GM19438 (cell line): ENCODE data around the gene PRKG2.

Source experiments
- ATAC-seq: cut with Tn5 transposase; IDR thresholded peaks from one replicate; pipeline ENCODE4 v1.9.1; 2021; ENCODE audit warnings: low read depth; ENCODE audit not compliant: unreplicated experiment

PRKG2 gene

GRCh38 chr4:81113024-81113423, 102.0 kb downstream of the PRKG2 start:
- no peak for ATAC-seq

- no peak for ATAC-seq
Observed at GRCh38 chr4:81109356-81109755, 105.7 kb downstream of the PRKG2 start.

GRCh38 chr4:81106150-81106549, 108.9 kb downstream of the PRKG2 start:
- no peak for ATAC-seq

DNA sequence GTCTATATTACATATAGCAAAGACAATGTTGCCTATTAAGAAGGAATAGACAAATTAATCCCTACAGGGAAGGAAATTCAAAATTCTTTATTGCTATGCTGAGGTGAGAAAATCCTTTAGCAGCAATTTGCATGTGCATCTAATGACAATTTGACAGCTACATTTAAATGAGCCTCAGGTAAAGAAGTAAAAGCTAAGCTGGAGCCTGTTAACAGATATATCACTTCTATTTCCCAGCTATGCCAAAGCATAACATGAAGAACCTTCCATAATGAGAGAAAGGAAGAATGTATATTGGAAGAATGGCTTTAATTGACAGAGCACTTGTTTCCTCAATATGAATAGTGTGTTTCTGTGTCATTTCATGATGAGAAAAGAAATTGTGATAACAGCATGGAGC, 112.9 kb downstream of the PRKG2 start:
- no peak for ATAC-seq

DNA sequence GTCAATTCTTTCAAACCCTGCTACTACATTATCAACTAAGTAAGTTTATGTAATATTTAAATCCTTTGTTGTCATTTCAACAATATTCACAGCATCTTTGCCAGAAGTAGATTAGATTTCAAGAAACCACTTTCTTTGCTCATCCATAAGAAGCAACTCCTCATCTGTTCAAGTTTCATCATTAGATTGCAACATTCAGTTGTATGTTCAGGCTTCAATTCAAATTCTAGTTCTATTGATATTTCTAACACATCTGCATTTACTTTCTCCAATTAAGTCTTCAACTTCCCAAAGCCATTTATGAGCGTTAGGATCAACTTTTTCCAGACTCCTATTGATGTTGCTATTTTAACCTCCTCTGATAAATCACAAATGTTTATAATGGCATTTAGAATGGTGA, 118.5 kb downstream of the PRKG2 start:
- no peak for ATAC-seq

- no peak for ATAC-seq
Observed at GRCh38 chr4:81095389-81095788, 119.6 kb downstream of the PRKG2 start.

- no peak for ATAC-seq
Observed at GRCh38 chr4:81093720-81094401, 121.2 kb downstream of the PRKG2 start.

- ATAC-seq: no peak
Observed at GRCh38 chr4:81085979-81086378, 129.0 kb downstream of the PRKG2 start.

DNA sequence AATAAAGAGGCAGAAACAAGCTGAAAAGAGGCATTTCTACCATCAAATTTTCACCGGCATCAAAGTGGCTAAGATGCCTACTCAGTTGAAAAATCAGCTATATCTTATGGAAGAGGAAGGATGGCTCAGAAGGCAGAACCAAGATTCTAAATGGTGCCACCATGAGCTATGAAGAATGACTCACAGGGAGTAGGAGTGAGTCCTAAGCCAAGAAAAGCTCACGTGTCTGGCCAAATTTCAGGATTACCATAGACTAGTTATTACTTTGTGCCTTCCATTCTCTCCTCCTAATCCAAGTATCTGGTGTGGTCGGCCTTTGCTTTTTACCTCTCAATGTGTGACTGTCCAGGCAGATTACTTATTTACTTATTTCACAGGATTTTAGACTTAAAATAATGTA, 129.7 kb downstream of the PRKG2 start:
- no peak for ATAC-seq

DNA sequence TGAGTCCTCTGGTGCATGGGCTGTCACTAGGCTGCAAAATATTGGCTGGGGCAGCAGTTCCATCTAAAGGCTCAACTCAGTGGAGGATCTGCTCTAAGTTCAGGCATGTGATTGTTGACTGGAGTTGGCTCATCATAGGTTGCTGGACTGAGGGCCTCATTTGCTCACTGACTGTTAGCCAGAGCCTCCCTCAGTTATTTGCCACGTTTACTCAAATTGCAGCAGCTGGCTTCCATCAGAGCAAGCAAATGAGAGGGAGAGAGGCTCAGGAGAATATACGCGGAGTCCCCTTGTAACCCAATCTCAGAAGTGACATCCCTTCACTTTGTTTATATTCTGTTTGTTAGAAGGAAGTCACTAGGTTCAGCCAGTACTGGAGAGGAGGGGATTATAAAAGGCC, 130.4 kb downstream of the PRKG2 start:
- no peak for ATAC-seq

- ATAC-seq: no peak
Observed at GRCh38 chr4:81084029-81084428, 131.0 kb downstream of the PRKG2 start.

GRCh38 chr4:81081156-81081555, 133.9 kb downstream of the PRKG2 start:
- ATAC-seq: no peak

DNA sequence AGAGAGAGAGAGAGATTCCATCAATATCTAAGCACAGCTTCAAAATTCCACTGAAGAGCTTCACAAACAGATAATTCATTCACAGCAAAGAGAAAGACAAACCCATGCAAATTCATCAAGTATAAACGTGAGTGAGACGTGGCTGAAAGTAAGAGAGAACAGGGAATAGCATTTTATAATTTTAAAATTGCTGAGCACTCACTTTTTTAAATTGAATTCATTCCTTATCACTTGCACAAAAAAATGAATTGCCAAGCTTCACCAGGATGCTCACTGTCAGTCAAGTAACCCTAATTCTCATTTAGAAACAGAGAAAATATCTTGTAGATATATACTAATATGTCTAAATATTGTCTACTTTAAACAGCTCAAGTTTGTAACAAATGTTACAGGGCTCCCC, 144.0 kb downstream of the PRKG2 start:
- no peak for ATAC-seq

DNA sequence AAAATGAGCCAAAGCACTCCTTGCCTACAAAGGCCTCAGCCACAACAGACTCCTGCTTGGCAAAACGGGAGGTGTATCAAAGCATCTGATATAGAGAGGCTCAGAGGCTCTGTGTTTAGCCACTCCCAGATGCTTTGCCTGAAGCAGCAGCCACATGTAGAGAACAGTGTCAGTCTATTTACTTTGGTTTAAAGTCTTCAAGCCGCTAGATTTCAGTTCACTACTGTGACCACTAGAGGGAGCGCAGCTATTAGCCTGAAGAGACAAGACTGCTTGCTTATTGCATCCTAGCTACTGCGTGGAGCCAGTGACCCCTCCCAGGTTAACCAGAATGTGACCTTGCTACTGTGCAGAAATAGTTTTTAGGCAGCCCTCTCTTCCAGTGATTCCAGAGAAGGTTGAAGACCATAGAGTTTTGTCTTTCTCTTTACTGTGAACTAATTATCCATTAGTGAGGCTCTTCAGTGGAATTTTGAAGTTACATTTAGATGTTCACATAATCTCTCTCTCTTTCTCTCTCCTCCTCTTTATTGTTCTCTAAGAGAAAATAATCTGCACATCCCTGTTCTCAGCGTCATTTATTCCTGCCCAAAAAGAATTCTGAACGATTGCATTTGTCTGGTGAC, 145.2 kb downstream of the PRKG2 start:
- peak; percentile 98 for ATAC-seq

DNA sequence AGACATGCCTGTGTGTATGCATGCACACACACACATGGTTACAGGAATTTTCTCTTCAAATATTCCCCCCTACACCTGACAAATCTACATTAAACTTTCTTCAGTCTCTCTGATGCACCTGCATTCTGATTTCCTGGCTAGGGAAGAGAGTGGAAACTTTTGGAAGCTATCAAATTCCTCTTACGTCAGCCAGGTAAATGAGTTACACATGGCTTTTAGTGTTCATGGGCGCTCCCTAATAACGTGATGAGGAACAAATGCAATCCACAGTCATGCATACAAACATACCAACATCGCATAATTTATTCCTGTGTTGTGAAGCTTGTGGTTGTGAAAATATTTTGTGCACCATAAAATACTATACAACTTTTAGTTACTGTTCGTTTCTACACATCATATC, 149.6 kb downstream of the PRKG2 start:
- no peak for ATAC-seq

GRCh38 chr4:81062001-81062400, 153.0 kb downstream of the PRKG2 start:
- no peak for ATAC-seq

GRCh38 chr4:81061344-81061730, 153.7 kb downstream of the PRKG2 start:
- ATAC-seq: no peak

GRCh38 chr4:81060587-81061343, 154.3 kb downstream of the PRKG2 start:
- ATAC-seq: no peak

GRCh38 chr4:81058621-81059020, 156.4 kb downstream of the PRKG2 start:
- ATAC-seq: no peak

- ATAC-seq: peak; percentile 99
Observed at GRCh38 chr4:81052119-81053068, 162.6 kb downstream of the PRKG2 start.

- no peak for ATAC-seq
Observed at GRCh38 chr4:81049907-81050306, 165.1 kb downstream of the PRKG2 start.
